Stimulated activated CD4-positive, alpha-beta T cell treated with anti-CD3 and anti-CD28 coated beads, Interleukin-1b, Interleukin-23, amount 100 ng/mL, for 48 hours (primary cell): Measurements from ENCODE around the gene ANKH.

ENCODE experiments used
- DNase-seq: peaks from one replicate; pipeline ENCODE4 v3.0.0-alpha.2; 2020

The ANKH gene

GRCh38 chr5:14678773-14679334 lies 192.7 kb downstream of the ANKH start:
- DNase-seq = no peak

- DNase-seq = peak; percentile 29
These were observed 195.3 kb downstream of the ANKH start for GRCh38 chr5:14676320-14676719.

- DNase-seq = no peak
These were observed 195.7 kb downstream of the ANKH start for GRCh38 chr5:14675865-14676300.

- DNase-seq = no peak
These were observed 196.4 kb downstream of the ANKH start for GRCh38 chr5:14674983-14675854.

- no peak for DNase-seq
These were observed 198.1 kb downstream of the ANKH start for GRCh38 chr5:14673443-14673842.

GRCh38 chr5:14672484-14673394 lies 198.8 kb downstream of the ANKH start:
- no peak for DNase-seq

GRCh38 chr5:14672082-14672481 lies 199.5 kb downstream of the ANKH start:
- no peak for DNase-seq

- DNase-seq = no peak
These were observed 200.2 kb downstream of the ANKH start for GRCh38 chr5:14671414-14671813.

GRCh38 chr5:14669975-14670374 lies 201.6 kb downstream of the ANKH start:
- DNase-seq = no peak

GRCh38 chr5:14669415-14669814 lies 202.2 kb downstream of the ANKH start:
- DNase-seq = no peak

- no peak for DNase-seq
These were observed 203.4 kb downstream of the ANKH start for GRCh38 chr5:14668181-14668591.

GRCh38 chr5:14667770-14668169 lies 203.8 kb downstream of the ANKH start:
- DNase-seq = no peak

GRCh38 chr5:14667290-14667689 lies 204.3 kb downstream of the ANKH start:
- no peak for DNase-seq

GRCh38 chr5:14666357-14666756 lies 205.2 kb downstream of the ANKH start:
- DNase-seq = no peak

GRCh38 chr5:14665949-14666348 lies 205.6 kb downstream of the ANKH start:
- DNase-seq = peak; percentile 69

GRCh38 chr5:14665101-14665822 lies 206.3 kb downstream of the ANKH start:
- peak; percentile 27 for DNase-seq

- DNase-seq = peak; percentile 90
These were observed 207.1 kb downstream of the ANKH start, which contains the start of gene OTULIN for GRCh38 chr5:14664270-14665100. TSS of gene OTULIN (plus strand) at chr5:14664718. CDS start at chr5:14664826, 108 bp downstream.

GRCh38 chr5:14663734-14664269 lies 207.8 kb downstream of the ANKH start:
- DNase-seq = no peak

GRCh38 chr5:14662721-14663260 lies 208.8 kb downstream of the ANKH start:
- no peak for DNase-seq

- DNase-seq = no peak
These were observed 210.7 kb downstream of the ANKH start for GRCh38 chr5:14660833-14661232.
